Measurements from ENCODE around the gene GNG11. TPM values are rescaled to one million over a fixed set of nuclear protein-coding genes. Genes with fewer than 3 reads are reported as not detected.

Gene GNG11
- total and polyA plus RNA-seq, 2 donors (not counting 3 experiments of a cell fraction or from before 2014, with no cell fraction given) = 92.3 to 208 TPM

- no TSS peak for BruUV-seq (replicated peaks)
- Histone ChIP-seq H3K4me3 (replicated peaks in 1 of 3; ENCODE audit: insufficient read depth in 1 of 3, low read depth in 1 of 3, low read length in 3 of 3) (peak overlapping the region in 1 of 3 experiments; percentile 100), H3K27ac (ENCODE audit: insufficient read depth, low read depth, low read length) (peak overlapping the region; percentile 99), H3K9me1 (replicated peaks; ENCODE audit: control insufficient read depth, extremely low read depth, insufficient read depth, low read length) (no peaks in the 10 kb centered on the region), H3K9me3 (replicated peaks; ENCODE audit: control insufficient read depth, insufficient read depth, low read length) (no peaks in the 10 kb centered on the region), H3K79me2 (ENCODE audit: control insufficient read depth, insufficient read depth, low read length) (peaks cover 40% of the 10 kb centered on the region), H3K4me2 (ENCODE audit: insufficient read depth, low read length) (peak overlapping the region; percentile 98), H3K9ac (replicated peaks; ENCODE audit: extremely low read depth, insufficient read depth, low read length) (peak overlapping the region; percentile 100), H2AFZ (ENCODE audit: low read depth, low read length) (peak overlapping the region; percentile 72), H3K27me3 (ENCODE audit: control insufficient read depth in 2 of 2, insufficient read depth in 2 of 2, low read length in 2 of 2) (no peaks in the 10 kb centered on the region), H3K4me1 (ENCODE audit: control insufficient read depth, extremely low read depth, insufficient read depth, low read length) (peaks cover 19% of the 10 kb centered on the region), H4K20me1 (replicated peaks; ENCODE audit: control insufficient read depth, extremely low read depth, insufficient read depth, low read length) (peaks cover 5% of the 10 kb centered on the region), H3K36me3 (ENCODE audit: control insufficient read depth in 2 of 2, extremely low read depth in 1 of 2, insufficient read depth in 2 of 2, low read length in 2 of 2) (no peaks in the 10 kb centered on the region)
- POLR2A ChIA-PET = interaction anchor here (0.6 to 1.7 kb wide), 2 partner anchors 11 to 1959 kb away, joined by 3 to 12 read pairs; no protein-coding TSS in a partner anchor
- intact Hi-C loops (cut with micrococcal nuclease) = loop anchor here (1.0 to 5.0 kb wide), 9 partner anchors 17 to 452 kb away; partner anchors contain the start of gene BET1
- TF ChIP-seq FOS (IDR thresholded peaks at IDR 0.05; ENCODE audit: borderline replicate concordance, insufficient read depth, low read length) = no peak
- no peak for TF ChIP-seq EZH2 (IDR thresholded peaks at IDR 0.05; ENCODE audit: borderline replicate concordance, low read depth, low read length, severe bottlenecking)
- TF ChIP-seq JUN (IDR thresholded peaks at IDR 0.05; ENCODE audit: borderline replicate concordance, insufficient read depth, insufficient read length, low read depth) = no peak
- no peak for TF ChIP-seq POLR2AphosphoS5 (IDR thresholded peaks at IDR 0.05; ENCODE audit: insufficient read depth, low read depth, low read length)
- no peak for TF ChIP-seq GATA2 (IDR thresholded peaks at IDR 0.05; ENCODE audit: insufficient read depth, insufficient read length, low read depth, low read length)
- TF ChIP-seq MAX (IDR thresholded peaks at IDR 0.05; ENCODE audit: insufficient read depth, insufficient read length) = no peak
- TF ChIP-seq MYC (IDR thresholded peaks at IDR 0.05; ENCODE audit: low read depth, low read length) = no peak
- TF ChIP-seq CTCF (IDR thresholded peaks at IDR 0.05; ENCODE audit: extremely low read depth in 1 of 2, insufficient read depth in 1 of 2, low read depth in 1 of 2, low read length in 2 of 2) = no peak
- no peak for TF ChIP-seq POLR2A (IDR thresholded peaks at IDR 0.05; ENCODE audit: low read depth, low read length)
- dilution Hi-C loops (cut with MboI; ENCODE audit: extremely low pct_ligation_motif_present, low sequenced_read_pairs) = no loop called here
- no peak for FAIRE-seq
- CTCF ChIA-PET = interaction anchor here (0.7 to 3.3 kb wide), 15 partner anchors 10 to 295 kb away, joined by 3 to 34 read pairs (median 5); partner anchors contain the start of gene GNGT1
- peak; percentile 57 for DNase-seq (ENCODE audit: low read depth, low spot score)
Observed at GRCh38 chr7:93920496-93921182, 896 bp upstream of the GNG11 start.
